Upper lobe of left lung (tissue), 6 donors: ENCODE data around the gene POMGNT2. TPM values are rescaled to one million over a fixed set of nuclear protein-coding genes. Genes with fewer than 3 reads are reported as not detected.
"Not testable (repeated sequence)": the region's sequence is repeated elsewhere in the genome, so short reads cannot be mapped to it uniquely, and the experiment has no call there.

ENCODE experiments used
- ATAC-seq, 2 donors: fragments of 200-7000 bp; cut with Tn5 transposase; one replicate each; pipeline ENCODE4 v1.9.1; 2022; ENCODE audit warnings: mild to moderate bottlenecking in 2 of 2, moderate library complexity in 2 of 2; ENCODE audit not compliant: low FRiP score in 2 of 2
- DNase-seq, 2 donors: peaks; one replicate each; pipeline ENCODE4 v3.0.0-alpha.2; 2019 to 2020
- H3K27ac ChIP-seq, 4 donors: fragments of 200-600 bp; sonication (generic); one replicate each; pipeline ENCODE4 v1.5.1; 2016 to 2019
- H3K27me3 ChIP-seq, 4 donors: fragments of 200-600 bp; sonication (generic); one replicate each; pipeline ENCODE4 v1.5.1; 2017 to 2019
- H3K36me3 ChIP-seq, 4 donors: fragments of 200-600 bp; sonication (generic); one replicate each; pipeline ENCODE4 v1.5.1; 2016 to 2019
- H3K4me1 ChIP-seq, 4 donors: fragments of 200-600 bp; sonication (generic); one replicate each; pipeline ENCODE4 v1.5.1; 2018 to 2019
- H3K4me3 ChIP-seq, 4 donors: fragments of 200-600 bp; sonication (generic); one replicate each; pipeline ENCODE4 v1.5.1; 2017 to 2019; ENCODE audit warnings: mild to moderate bottlenecking in 2 of 4, moderate library complexity in 1 of 4
- H3K9me3 ChIP-seq, 4 donors: fragments of 200-600 bp; sonication (generic); one replicate each; pipeline ENCODE4 v1.5.1; 2018 to 2019
- CTCF ChIP-seq, 6 experiments: fragments of 450-650 bp in 4 of 6; fragments of 200-600 bp in 2 of 6; sonication (generic) in 2 of 6; IDR thresholded peaks; one replicate each; pipeline ENCODE4 v1.5.1; 2016 to 2019; ENCODE audit warnings: antibody characterized with exemption in 6 of 6
- EP300 ChIP-seq, 4 donors: sonication (generic); formaldehyde crosslinking; IDR thresholded peaks; one replicate each; pipeline ENCODE4 v1.5.1; 2017; ENCODE audit warnings: antibody characterized with exemption in 4 of 4, control low read depth in 2 of 4
- POLR2A ChIP-seq, 4 donors: fragments of 450-650 bp; IDR thresholded peaks; one replicate each; pipeline ENCODE4 v1.5.1; 2016 to 2017; ENCODE audit warnings: antibody characterized with exemption in 4 of 4, mild to moderate bottlenecking in 2 of 4
- POLR2AphosphoS5 ChIP-seq, 2 donors: sonication (generic); formaldehyde crosslinking; IDR thresholded peaks; one replicate each; pipeline ENCODE4 v1.5.1; 2017; ENCODE audit warnings: antibody characterized with exemption in 2 of 2
- WGBS, 2 donors: methylation state at CpG; one replicate each; pipeline ENCODE4 v1.1.5; 2017 to 2018; 5-methylcytosine and 5-hydroxymethylcytosine counted together
- total RNA-seq, 6 donors: library from RNA; depleted of rRNA in 4 of 6; stranded (reverse); fragments of >200 nt in 4 of 6; gene quantifications; one replicate each; pipeline versions ENCODE4 v1.1.0 to v1.2.1, GENCODE V29; 2016 to 2021
- donor health status: DM: no; HTN: no; CAD: no; lungs with moderate emphysema.
- donor health status: DM: no; HTN: yes; CAD: no; lungs with severe emphysema.

The POMGNT2 gene
- total RNA-seq, 6 donors from 2014 or later, result 10.5 to 25.1 (median 14.1) TPM

DNA sequence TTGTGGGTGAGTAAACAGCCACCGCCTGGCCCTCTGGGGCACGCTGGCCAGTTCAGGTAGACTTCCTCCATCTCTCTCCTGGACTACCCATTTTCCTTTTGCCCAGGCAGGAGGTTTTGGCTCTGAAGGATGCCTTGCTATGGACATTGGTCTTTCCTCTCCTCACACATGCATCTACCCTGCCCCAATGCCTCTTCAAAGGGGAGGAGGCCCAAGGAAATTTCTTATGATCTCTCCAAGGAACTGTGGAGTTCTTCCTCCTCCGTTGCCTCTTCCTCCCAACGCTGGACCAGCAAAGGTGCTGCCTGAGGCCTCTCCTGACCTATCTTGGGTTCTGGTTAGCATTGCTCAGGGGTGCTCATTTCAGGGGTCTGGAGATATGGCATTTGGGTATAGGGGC lies 33.5 kb downstream of the POMGNT2 start:
- H3K27ac ChIP-seq, result no peak overlapping the region
- TF ChIP-seq POLR2A (IDR thresholded peaks at IDR 0.05), result no peak
- no peak for TF ChIP-seq EP300 (IDR thresholded peaks at IDR 0.05)
- TF ChIP-seq POLR2AphosphoS5 (IDR thresholded peaks at IDR 0.05), result no peak
- TF ChIP-seq CTCF (IDR thresholded peaks at IDR 0.05), result no peak
- H3K4me1 ChIP-seq, result no peaks in the 10 kb centered on the region
- ATAC-seq, result no peak
- no peak overlapping the region for H3K4me3 ChIP-seq
- no peaks in the 10 kb centered on the region for H3K9me3 ChIP-seq
- DNase-seq, result no peak
- H3K27me3 ChIP-seq, result no peaks in the 10 kb centered on the region
- H3K36me3 ChIP-seq, result no peaks in the 10 kb centered on the region
- WGBS, 2 donors, result 88 to 92% methylated on average over 3 to 4 of the region's 4 CpGs

DNA sequence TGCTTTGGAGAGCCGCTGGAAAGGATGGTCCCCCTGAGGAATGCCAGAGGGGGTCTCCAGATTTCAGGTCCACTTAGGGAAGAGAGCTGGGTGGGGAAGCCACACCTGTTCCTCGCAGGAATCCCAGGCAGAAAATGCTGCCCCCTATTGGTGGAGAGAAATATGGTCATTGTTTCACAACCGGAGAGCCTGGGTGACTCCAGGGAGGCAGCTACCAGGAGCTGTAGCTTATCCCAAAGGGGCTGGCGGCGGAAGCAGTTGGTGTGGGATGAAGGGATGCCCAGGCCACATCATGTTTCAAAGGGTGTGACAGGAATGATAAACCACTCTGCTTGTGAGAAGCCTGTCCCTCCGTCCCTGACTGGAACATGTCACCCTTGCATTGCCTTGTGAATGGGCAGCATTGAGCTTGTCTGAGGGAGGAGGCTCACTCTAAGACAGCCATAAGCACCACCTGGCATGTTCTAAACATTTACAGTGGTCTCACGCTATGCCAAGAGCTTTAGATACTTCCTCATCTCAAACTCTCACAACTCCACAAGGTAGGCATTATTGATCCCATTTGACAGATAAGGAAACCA lies 34.5 kb downstream of the POMGNT2 start:
- DNase-seq (no peak), ATAC-seq (no peak)
- no peak for TF ChIP-seq POLR2AphosphoS5 (IDR thresholded peaks at IDR 0.05)
- peak in 4 of 6 experiments; percentile 5 to 30 (median 22) for TF ChIP-seq CTCF (IDR thresholded peaks at IDR 0.05)
- TF ChIP-seq POLR2A (IDR thresholded peaks at IDR 0.05), result no peak
- TF ChIP-seq EP300 (IDR thresholded peaks at IDR 0.05), result no peak
- 58 to 69% methylated on average over 6 to 7 of the region's 7 CpGs for WGBS, 2 donors
- Histone ChIP-seq H3K27me3 (no peaks in the 10 kb centered on the region), H3K27ac (no peak overlapping the region), H3K4me1 (no peaks in the 10 kb centered on the region), H3K4me3 (no peak overlapping the region), H3K9me3 (no peaks in the 10 kb centered on the region), H3K36me3 (no peaks in the 10 kb centered on the region)

GRCh38 chr3:43070670-43071069 lies 35.2 kb downstream of the POMGNT2 start:
- not testable (repeated sequence) for DNase-seq, H3K27me3 ChIP-seq, H3K9me3 ChIP-seq, ATAC-seq, H3K4me3 ChIP-seq, H3K36me3 ChIP-seq, H3K27ac ChIP-seq, H3K4me1 ChIP-seq
- 95 to 99% methylated on average over 4 of the region's 5 CpGs for WGBS, 2 donors

DNA sequence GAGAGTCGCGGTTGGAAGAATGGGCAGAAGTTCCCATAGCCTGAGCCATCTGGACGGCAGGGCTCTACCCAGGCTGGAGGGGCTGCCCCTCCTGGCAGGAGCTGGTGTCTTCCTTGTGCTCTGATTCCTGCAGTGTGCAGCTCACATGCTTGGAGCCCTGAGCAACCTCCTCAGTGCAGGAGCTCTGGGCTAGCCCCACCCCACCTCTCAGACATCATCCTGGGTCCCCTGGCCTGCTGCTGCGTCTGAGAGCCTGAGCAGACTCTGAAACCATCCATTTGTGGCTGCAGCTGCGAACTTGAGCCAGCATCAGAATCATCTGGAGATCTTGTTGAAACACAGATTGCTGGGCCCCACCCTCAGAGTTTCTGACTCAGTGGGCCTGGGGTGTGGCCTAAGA lies 42.8 kb downstream of the POMGNT2 start:
- ATAC-seq, result peak; percentile 23 to 30

GRCh38 chr3:43062564-43063040 lies 43.3 kb downstream of the POMGNT2 start:
- ATAC-seq (peak; percentile 26 to 88), DNase-seq (no peak)
- no peak overlapping the region for H3K27ac ChIP-seq
- 78 to 81% methylated on average over 7 to 8 of the region's 8 CpGs for WGBS, 2 donors
- no peaks in the 10 kb centered on the region for H3K36me3 ChIP-seq
- H3K4me1 ChIP-seq, result no peaks in the 10 kb centered on the region
- no peak for TF ChIP-seq POLR2A (IDR thresholded peaks at IDR 0.05)
- no peak for TF ChIP-seq CTCF (IDR thresholded peaks at IDR 0.05)
- no peak for TF ChIP-seq EP300 (IDR thresholded peaks at IDR 0.05)
- no peak for TF ChIP-seq POLR2AphosphoS5 (IDR thresholded peaks at IDR 0.05)
- H3K9me3 ChIP-seq, result no peaks in the 10 kb centered on the region
- H3K27me3 ChIP-seq, result no peaks in the 10 kb centered on the region
- H3K4me3 ChIP-seq, result no peak overlapping the region

More for the DNA sequence above, 42.8 kb downstream of the POMGNT2 start:
- Histone ChIP-seq H3K4me1 (no peaks in the 10 kb centered on the region), H3K36me3 (no peaks in the 10 kb centered on the region), H3K27ac (no peak overlapping the region), H3K27me3 (no peaks in the 10 kb centered on the region), H3K9me3 (no peaks in the 10 kb centered on the region), H3K4me3 (no peak overlapping the region)
- 75 to 86% methylated on average over 4 to 5 of the region's 5 CpGs for WGBS, 2 donors
- DNase-seq, result peak in 1 of 2 donors; percentile 21
- TF ChIP-seq POLR2A (IDR thresholded peaks at IDR 0.05), result no peak
- TF ChIP-seq POLR2AphosphoS5 (IDR thresholded peaks at IDR 0.05), result no peak
- TF ChIP-seq EP300 (IDR thresholded peaks at IDR 0.05), result no peak
- no peak for TF ChIP-seq CTCF (IDR thresholded peaks at IDR 0.05)
